ENCODE results near the gene SIK2.
A peak's percentile ranks its signal among the peaks of the same experiment; 100 is the strongest.

Gene SIK2

DNA sequence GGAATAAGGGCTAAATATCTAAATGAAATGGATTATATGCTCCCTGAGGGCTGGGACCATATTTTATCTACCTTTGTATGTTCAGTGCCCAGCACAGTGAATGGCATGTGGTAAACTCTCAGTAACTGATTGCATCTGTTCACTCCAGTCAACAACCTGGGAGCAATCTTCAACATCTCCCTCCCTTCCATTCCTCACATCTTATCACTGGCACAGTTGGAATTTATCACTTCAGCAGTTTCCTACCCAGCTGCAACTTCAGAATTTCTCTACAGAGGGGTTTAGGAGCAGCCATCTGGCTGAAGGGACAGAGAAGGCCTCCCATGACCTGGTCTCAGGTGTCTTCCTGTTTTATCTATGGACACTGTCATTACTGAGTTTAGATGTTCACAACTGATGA is 9.8 kb upstream of the SIK2 start:
- no peak for DNase-seq (ENCODE audit: low read depth)
- H3K4me3 ChIP-seq (ENCODE audit: low read length): no peak overlapping the region
- TF ChIP-seq, protein P1, sequence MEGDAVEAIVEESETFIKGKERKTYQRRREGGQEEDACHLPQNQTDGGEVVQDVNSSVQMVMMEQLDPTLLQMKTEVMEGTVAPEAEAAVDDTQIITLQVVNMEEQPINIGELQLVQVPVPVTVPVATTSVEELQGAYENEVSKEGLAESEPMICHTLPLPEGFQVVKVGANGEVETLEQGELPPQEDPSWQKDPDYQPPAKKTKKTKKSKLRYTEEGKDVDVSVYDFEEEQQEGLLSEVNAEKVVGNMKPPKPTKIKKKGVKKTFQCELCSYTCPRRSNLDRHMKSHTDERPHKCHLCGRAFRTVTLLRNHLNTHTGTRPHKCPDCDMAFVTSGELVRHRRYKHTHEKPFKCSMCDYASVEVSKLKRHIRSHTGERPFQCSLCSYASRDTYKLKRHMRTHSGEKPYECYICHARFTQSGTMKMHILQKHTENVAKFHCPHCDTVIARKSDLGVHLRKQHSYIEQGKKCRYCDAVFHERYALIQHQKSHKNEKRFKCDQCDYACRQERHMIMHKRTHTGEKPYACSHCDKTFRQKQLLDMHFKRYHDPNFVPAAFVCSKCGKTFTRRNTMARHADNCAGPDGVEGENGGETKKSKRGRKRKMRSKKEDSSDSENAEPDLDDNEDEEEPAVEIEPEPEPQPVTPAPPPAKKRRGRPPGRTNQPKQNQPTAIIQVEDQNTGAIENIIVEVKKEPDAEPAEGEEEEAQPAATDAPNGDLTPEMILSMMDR (conservative IDR thresholded peaks at IDR 0.05; ENCODE audit: low read length): no peak

DNA sequence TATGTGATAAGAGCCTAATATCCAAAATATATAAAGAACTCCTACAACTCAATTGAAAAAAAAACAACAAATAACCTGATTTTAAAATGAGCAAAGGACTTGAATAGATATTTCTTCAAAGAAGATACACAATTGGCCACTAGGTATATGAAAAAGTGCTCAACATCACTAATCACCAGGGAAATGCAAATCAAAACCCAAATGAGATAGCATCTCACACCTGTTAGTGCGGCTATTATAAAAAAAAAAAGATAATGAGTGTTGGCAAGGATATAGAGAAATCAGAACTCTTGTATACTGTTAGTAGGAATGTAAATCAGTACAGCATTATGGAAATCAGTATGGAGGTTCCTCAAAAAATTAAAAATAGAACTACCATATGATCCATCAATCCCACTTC is 5.9 kb upstream of the SIK2 start:
- H3K4me3 ChIP-seq (ENCODE audit: low read length): no peak overlapping the region
- TF ChIP-seq, protein P1 (conservative IDR thresholded peaks at IDR 0.05; ENCODE audit: low read length): no peak
- DNase-seq (ENCODE audit: low read depth): no peak

DNA sequence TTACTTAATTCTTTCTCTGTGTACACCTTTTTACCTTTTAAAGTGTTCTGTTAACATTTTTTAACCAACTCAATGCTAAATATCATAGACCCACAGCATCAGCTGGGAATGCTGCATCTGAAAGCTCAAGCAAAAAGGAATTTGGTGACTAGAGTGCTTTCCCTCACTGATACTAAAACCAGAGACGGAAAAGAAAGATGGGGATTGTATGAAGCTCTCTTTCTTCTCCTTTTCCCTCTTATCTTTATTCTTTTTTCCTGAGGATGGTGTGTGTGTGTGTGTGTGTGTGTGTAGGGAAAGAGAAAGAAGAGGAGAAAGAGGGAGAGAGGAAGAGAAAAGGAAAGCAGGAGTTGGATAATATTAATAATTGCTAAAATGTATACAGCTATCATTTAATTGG is 4.1 kb upstream of the SIK2 start:
- TF ChIP-seq, protein P1 (conservative IDR thresholded peaks at IDR 0.05; ENCODE audit: low read length): no peak
- DNase-seq (ENCODE audit: low read depth): no peak
- no peak overlapping the region for H3K4me3 ChIP-seq (ENCODE audit: low read length)

DNA sequence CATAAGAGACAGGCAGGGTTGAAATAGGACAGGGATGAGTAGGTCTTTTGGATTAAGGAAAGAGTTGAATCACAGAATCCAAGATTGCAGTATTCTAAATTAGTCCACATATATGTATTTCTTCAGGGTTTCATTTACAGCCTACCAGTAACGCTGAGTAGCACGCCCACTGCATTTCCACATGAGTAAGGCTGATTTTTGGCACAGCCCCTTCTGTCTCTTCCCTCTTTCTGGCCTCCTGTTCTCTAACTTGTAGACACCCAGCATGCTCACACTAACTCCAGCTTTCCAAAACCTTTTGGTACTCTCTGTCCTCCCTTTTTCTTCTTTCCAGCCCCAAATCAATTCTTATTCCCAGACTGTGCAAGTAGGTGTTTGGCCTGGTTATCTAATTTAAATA is 3.7 kb upstream of the SIK2 start:
- peak; percentile 77 for DNase-seq (ENCODE audit: low read depth)
- TF ChIP-seq, protein P1 (conservative IDR thresholded peaks at IDR 0.05; ENCODE audit: low read length): 0 out of 2 replicates have a peak, but pooled peaks have one; percentile 2
- H3K4me3 ChIP-seq (ENCODE audit: low read length): no peak overlapping the region

DNA sequence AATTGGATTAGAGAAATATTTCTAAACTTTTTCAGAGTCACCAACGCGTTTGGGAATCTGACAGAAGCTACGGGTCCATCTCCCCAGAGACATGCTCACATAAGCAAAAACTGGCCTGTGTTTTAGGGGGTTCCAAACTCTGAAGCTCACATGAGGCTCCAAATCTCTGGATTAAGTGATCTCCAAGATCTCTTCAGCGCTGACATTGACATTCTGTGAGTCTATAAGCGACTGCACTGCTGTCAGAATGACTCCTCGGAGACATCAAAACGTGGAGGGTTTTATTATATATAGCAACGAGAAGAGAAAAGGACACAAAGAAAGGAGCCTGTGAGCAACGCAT is 642 bp upstream of the SIK2 start:
- H3K4me3 ChIP-seq (ENCODE audit: low read length): peak overlapping the region; percentile 59
- no peak for DNase-seq (ENCODE audit: low read depth)
- TF ChIP-seq, protein P1 (conservative IDR thresholded peaks at IDR 0.05; ENCODE audit: low read length): no peak

DNA sequence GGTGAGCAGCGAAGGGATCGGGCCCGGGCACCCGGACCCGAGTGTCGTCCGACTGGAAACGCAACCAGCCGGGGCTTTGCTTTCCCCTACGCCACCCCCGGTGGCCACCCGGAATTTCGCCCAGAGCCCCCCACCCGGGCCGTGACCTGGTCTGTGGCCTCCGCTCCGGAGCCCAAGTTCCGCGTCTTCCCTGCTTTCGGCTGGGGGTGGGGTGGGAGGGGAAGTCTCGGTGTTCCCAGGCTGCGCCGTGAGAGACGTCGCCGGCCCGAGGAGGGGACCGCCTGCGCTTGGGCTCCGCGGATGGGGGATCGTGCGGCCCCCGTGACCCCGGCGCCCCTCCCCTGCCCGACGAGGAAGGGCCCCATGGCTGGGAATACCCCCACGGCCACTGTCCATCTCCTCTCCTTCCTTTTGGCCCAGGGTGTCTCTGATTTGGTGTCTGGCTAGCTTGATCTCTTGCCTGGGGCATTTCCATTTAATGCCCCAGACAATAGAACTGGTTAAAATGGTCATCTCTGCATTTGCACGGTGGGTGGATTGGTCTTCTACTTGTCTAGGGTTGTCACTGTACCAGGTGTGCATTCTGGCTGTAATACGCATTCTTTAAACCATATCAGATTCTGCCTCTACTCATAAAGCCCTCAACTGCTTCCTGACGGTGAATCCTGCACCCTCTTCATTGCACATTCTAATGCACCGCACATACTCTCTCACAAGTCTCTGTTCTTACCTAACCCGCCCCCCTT is 789 bp downstream of the SIK2 start:
- peak; percentile 43 for DNase-seq (ENCODE audit: low read depth)
- peak overlapping the region; percentile 86 for H3K4me3 ChIP-seq (ENCODE audit: low read length)
- TF ChIP-seq, protein P1 (conservative IDR thresholded peaks at IDR 0.05; ENCODE audit: low read length): no peak; the same call in 1 of the 2 replicates

DNA sequence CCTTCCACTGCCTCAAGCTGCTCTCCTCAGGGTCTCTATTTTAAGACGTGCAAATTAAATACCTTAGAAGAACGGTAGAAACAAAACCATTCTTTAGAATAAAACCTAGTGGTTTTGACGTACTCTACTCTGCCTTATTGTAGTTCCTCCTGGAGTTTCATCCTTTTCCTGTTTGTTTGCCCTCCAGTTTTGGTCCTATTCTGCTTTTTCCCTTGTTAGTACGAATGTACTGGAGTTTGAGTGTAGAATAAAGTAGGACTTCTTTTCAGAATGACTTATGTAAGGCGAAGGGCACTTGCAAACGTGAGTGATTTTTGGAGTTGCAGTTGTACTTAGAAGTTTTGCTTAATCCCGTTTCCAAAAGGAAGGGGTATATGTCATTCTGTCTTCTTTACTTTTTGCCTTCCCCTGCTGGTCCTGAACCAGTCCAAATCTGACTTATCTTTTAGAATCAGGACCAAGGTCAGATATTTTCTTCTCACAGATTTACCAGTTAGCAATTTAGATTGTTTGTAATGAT is 1.4 kb downstream of the SIK2 start:
- peak overlapping the region; percentile 86 for H3K4me3 ChIP-seq (ENCODE audit: low read length)
- DNase-seq (ENCODE audit: low read depth): no peak
- TF ChIP-seq, protein P1 (conservative IDR thresholded peaks at IDR 0.05; ENCODE audit: low read length): no peak

All from AG10803 (cell line).